ENCODE results near the gene ATP5ME.

DNA sequence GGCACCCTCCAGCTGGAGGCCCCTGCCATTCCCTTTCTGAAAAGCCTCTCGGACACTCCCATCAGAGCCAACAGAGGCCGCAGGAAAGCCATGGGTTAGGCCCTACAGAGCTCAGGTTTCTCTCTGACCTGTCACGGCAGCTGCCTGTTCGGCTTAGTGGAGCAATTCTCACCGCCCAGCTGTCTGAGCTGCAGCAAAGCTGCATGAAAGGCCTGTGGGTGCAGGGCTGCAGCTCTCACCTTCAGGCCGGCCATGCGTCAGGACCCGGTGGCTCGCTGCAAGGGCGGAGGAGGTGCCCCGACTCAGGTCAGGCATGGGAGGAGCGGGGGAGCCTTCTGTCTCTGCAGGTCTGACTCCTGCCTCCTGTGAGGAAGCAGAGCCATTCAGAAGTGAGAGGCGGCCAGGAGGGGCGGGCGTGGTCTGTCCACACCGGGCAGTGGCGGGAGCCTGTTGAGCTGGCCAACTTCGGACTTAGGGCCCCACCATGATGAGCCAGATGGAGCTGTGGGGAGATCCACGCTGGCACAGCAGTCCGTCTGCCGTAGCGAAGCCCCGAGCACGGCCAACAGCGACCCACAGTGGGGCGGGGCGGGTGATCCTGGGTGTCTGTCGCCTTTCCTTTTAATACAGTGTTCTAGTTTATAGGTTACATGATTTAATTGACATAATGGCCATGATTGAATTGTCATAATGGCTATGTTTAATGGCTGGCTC lies 25.3 kb downstream of the ATP5ME start:
- TF ChIP-seq, protein P1, sequence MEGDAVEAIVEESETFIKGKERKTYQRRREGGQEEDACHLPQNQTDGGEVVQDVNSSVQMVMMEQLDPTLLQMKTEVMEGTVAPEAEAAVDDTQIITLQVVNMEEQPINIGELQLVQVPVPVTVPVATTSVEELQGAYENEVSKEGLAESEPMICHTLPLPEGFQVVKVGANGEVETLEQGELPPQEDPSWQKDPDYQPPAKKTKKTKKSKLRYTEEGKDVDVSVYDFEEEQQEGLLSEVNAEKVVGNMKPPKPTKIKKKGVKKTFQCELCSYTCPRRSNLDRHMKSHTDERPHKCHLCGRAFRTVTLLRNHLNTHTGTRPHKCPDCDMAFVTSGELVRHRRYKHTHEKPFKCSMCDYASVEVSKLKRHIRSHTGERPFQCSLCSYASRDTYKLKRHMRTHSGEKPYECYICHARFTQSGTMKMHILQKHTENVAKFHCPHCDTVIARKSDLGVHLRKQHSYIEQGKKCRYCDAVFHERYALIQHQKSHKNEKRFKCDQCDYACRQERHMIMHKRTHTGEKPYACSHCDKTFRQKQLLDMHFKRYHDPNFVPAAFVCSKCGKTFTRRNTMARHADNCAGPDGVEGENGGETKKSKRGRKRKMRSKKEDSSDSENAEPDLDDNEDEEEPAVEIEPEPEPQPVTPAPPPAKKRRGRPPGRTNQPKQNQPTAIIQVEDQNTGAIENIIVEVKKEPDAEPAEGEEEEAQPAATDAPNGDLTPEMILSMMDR (IDR thresholded peaks at IDR 0.05; ENCODE audit: insufficient read depth, low read depth, low read length) = no peak
- TF ChIP-seq EZH2 (IDR thresholded peaks at IDR 0.05; ENCODE audit: insufficient read depth, low read length) = no peak

Measured in astrocyte (in vitro differentiated cells and primary cell).